Thyroid gland (tissue), 4 donors: Measurements from ENCODE around the gene ROBO2.

ENCODE experiments used
- CTCF ChIP-seq, 6 experiments: fragments of 200-600 bp in 3 of 6; fragments of 450-650 bp in 3 of 6; sonication (generic) in 3 of 6; IDR thresholded peaks; one replicate each; pipeline ENCODE4 v1.5.1; 2016 to 2019; ENCODE audit warnings: antibody characterized with exemption in 6 of 6, mild to moderate bottlenecking in 2 of 6, inconsistent platforms in 1 of 6, moderate library complexity in 1 of 6
- POLR2A ChIP-seq, 2 donors: fragments of 450-650 bp; IDR thresholded peaks; one replicate each; pipeline ENCODE4 v1.6.1; 2017; ENCODE audit warnings: antibody characterized with exemption in 2 of 2, mild to moderate bottlenecking in 2 of 2, moderate library complexity in 1 of 2

- TF ChIP-seq CTCF (IDR thresholded peaks at IDR 0.05) (no peak), POLR2A (IDR thresholded peaks at IDR 0.05) (no peak)
Observed at GRCh38 chr3:77014226-77014625, 25.7 kb upstream of the ROBO2 start.
